Upper lobe of left lung (tissue), 6 donors: ENCODE results near the gene EPB41L1. TPM values are rescaled to one million over a fixed set of nuclear protein-coding genes. Genes with fewer than 3 reads are reported as not detected.
A peak's percentile ranks its signal among the peaks of the same experiment; 100 is the strongest.

Source experiments
- ATAC-seq, 2 donors: fragments of 200-7000 bp; cut with Tn5 transposase; one replicate each; pipeline ENCODE4 v1.9.1; 2022; ENCODE audit warnings: mild to moderate bottlenecking in 2 of 2, moderate library complexity in 2 of 2; ENCODE audit not compliant: low FRiP score in 2 of 2
- DNase-seq, 2 donors: peaks; one replicate each; pipeline ENCODE4 v3.0.0-alpha.2; 2019 to 2020
- H3K27ac ChIP-seq, 4 donors: fragments of 200-600 bp; sonication (generic); one replicate each; pipeline ENCODE4 v1.5.1; 2016 to 2019
- H3K27me3 ChIP-seq, 4 donors: fragments of 200-600 bp; sonication (generic); one replicate each; pipeline ENCODE4 v1.5.1; 2017 to 2019
- H3K36me3 ChIP-seq, 4 donors: fragments of 200-600 bp; sonication (generic); one replicate each; pipeline ENCODE4 v1.5.1; 2016 to 2019
- H3K4me1 ChIP-seq, 4 donors: fragments of 200-600 bp; sonication (generic); one replicate each; pipeline ENCODE4 v1.5.1; 2018 to 2019
- H3K4me3 ChIP-seq, 4 donors: fragments of 200-600 bp; sonication (generic); one replicate each; pipeline ENCODE4 v1.5.1; 2017 to 2019; ENCODE audit warnings: mild to moderate bottlenecking in 2 of 4, moderate library complexity in 1 of 4
- H3K9me3 ChIP-seq, 4 donors: fragments of 200-600 bp; sonication (generic); one replicate each; pipeline ENCODE4 v1.5.1; 2018 to 2019
- CTCF ChIP-seq, 6 experiments: fragments of 450-650 bp in 4 of 6; fragments of 200-600 bp in 2 of 6; sonication (generic) in 2 of 6; IDR thresholded peaks; one replicate each; pipeline ENCODE4 v1.5.1; 2016 to 2019; ENCODE audit warnings: antibody characterized with exemption in 6 of 6
- EP300 ChIP-seq, 4 donors: sonication (generic); formaldehyde crosslinking; IDR thresholded peaks; one replicate each; pipeline ENCODE4 v1.5.1; 2017; ENCODE audit warnings: antibody characterized with exemption in 4 of 4, control low read depth in 2 of 4
- POLR2A ChIP-seq, 4 donors: fragments of 450-650 bp; IDR thresholded peaks; one replicate each; pipeline ENCODE4 v1.5.1; 2016 to 2017; ENCODE audit warnings: antibody characterized with exemption in 4 of 4, mild to moderate bottlenecking in 2 of 4
- POLR2AphosphoS5 ChIP-seq, 2 donors: sonication (generic); formaldehyde crosslinking; IDR thresholded peaks; one replicate each; pipeline ENCODE4 v1.5.1; 2017; ENCODE audit warnings: antibody characterized with exemption in 2 of 2
- WGBS, 2 donors: methylation state at CpG; one replicate each; pipeline ENCODE4 v1.1.5; 2017 to 2018; 5-methylcytosine and 5-hydroxymethylcytosine counted together
- total RNA-seq, 6 donors: library from RNA; depleted of rRNA in 4 of 6; stranded (reverse); fragments of >200 nt in 4 of 6; gene quantifications; one replicate each; pipeline versions ENCODE4 v1.1.0 to v1.2.1, GENCODE V29; 2016 to 2021
- donor health status: DM: no; HTN: no; CAD: no; lungs with moderate emphysema.
- donor health status: DM: no; HTN: yes; CAD: no; lungs with severe emphysema.

Gene EPB41L1
- total RNA-seq, 6 donors from 2014 or later = 56.6 to 104 (median 79.2) TPM

GRCh38 chr20:36237477-36237876 is 82.9 kb downstream of the EPB41L1 start:
- H3K9me3 ChIP-seq = no peaks in the 10 kb centered on the region
- DNase-seq (no peak), ATAC-seq (no peak)
- TF ChIP-seq POLR2AphosphoS5 (IDR thresholded peaks at IDR 0.05) (no peak), CTCF (IDR thresholded peaks at IDR 0.05) (no peak), POLR2A (IDR thresholded peaks at IDR 0.05) (no peak), EP300 (IDR thresholded peaks at IDR 0.05) (no peak)
- peak overlapping the region in 1 of 4 donors; percentile 82 for H3K27ac ChIP-seq
- peak overlapping the region in 3 of 4 donors; percentile 63 to 95 (median 67) for H3K4me3 ChIP-seq
- H3K4me1 ChIP-seq = peaks cover 17 to 34% (median 25%) of the 10 kb centered on the region in 4 donors
- WGBS, 2 donors = 47 to 60% methylated on average over 5 of the region's 5 CpGs
- no peaks in the 10 kb centered on the region for H3K27me3 ChIP-seq
- H3K36me3 ChIP-seq = peaks cover 0 to 32% (median 21%) of the 10 kb centered on the region in 4 donors

- Histone ChIP-seq H3K4me1 (peaks cover 17 to 34% (median 25%) of the 10 kb centered on the region in 4 donors), H3K27me3 (no peaks in the 10 kb centered on the region), H3K9me3 (no peaks in the 10 kb centered on the region), H3K4me3 (no peak overlapping the region), H3K27ac (no peak overlapping the region), H3K36me3 (peaks cover 0 to 39% (median 23%) of the 10 kb centered on the region in 4 donors)
- DNase-seq = no peak
- no peak for ATAC-seq
- TF ChIP-seq CTCF (IDR thresholded peaks at IDR 0.05) (no peak), POLR2A (IDR thresholded peaks at IDR 0.05) (no peak), POLR2AphosphoS5 (IDR thresholded peaks at IDR 0.05) (no peak), EP300 (IDR thresholded peaks at IDR 0.05) (no peak)
- WGBS, 2 donors = 93 to 96% methylated on average over 3 of the region's 3 CpGs
Measured at GRCh38 chr20:36238153-36238552, 83.6 kb downstream of the EPB41L1 start.

GRCh38 chr20:36238760-36239159 is 84.2 kb downstream of the EPB41L1 start:
- H3K4me3 ChIP-seq = no peak overlapping the region
- H3K9me3 ChIP-seq = no peaks in the 10 kb centered on the region
- H3K27me3 ChIP-seq = no peaks in the 10 kb centered on the region
- peaks cover 0 to 45% (median 26%) of the 10 kb centered on the region in 4 donors for H3K36me3 ChIP-seq
- no peak for DNase-seq
- 57 to 70% methylated on average over 3 of the region's 3 CpGs for WGBS, 2 donors
- TF ChIP-seq CTCF (IDR thresholded peaks at IDR 0.05) = no peak
- ATAC-seq = no peak
- H3K4me1 ChIP-seq = peaks cover 17 to 34% (median 25%) of the 10 kb centered on the region in 4 donors
- no peak overlapping the region for H3K27ac ChIP-seq

- ATAC-seq = no peak
- no peak for TF ChIP-seq CTCF (IDR thresholded peaks at IDR 0.05)
- no peak for TF ChIP-seq POLR2AphosphoS5 (IDR thresholded peaks at IDR 0.05)
- no peak for TF ChIP-seq POLR2A (IDR thresholded peaks at IDR 0.05)
- no peak for TF ChIP-seq EP300 (IDR thresholded peaks at IDR 0.05)
- H3K4me3 ChIP-seq = no peak overlapping the region
- no peak overlapping the region for H3K27ac ChIP-seq
- no peaks in the 10 kb centered on the region for H3K27me3 ChIP-seq
- peaks cover 9 to 58% (median 38%) of the 10 kb centered on the region in 4 donors for H3K36me3 ChIP-seq
- no peak for DNase-seq
- WGBS, 2 donors = 92% methylated on average over 12 of the region's 12 CpGs; no CpG with 5 or more reads in 1 of the 2 donors
- no peaks in the 10 kb centered on the region for H3K9me3 ChIP-seq
- peaks cover 17 to 34% (median 25%) of the 10 kb centered on the region in 4 donors for H3K4me1 ChIP-seq
Measured at GRCh38 chr20:36240076-36240475, 85.5 kb downstream of the EPB41L1 start.

GRCh38 chr20:36241678-36242077 is 87.1 kb downstream of the EPB41L1 start:
- peaks cover 15 to 26% (median 20%) of the 10 kb centered on the region in 4 donors for H3K4me1 ChIP-seq
- no peak overlapping the region for H3K27ac ChIP-seq
- no peak for ATAC-seq
- no peaks in the 10 kb centered on the region for H3K9me3 ChIP-seq
- no peaks in the 10 kb centered on the region for H3K27me3 ChIP-seq
- TF ChIP-seq POLR2A (IDR thresholded peaks at IDR 0.05) (no peak), POLR2AphosphoS5 (IDR thresholded peaks at IDR 0.05) (no peak), CTCF (IDR thresholded peaks at IDR 0.05) (no peak), EP300 (IDR thresholded peaks at IDR 0.05) (no peak)
- no peak for DNase-seq
- peaks cover 24 to 74% (median 53%) of the 10 kb centered on the region in 4 donors for H3K36me3 ChIP-seq
- WGBS, 2 donors = 92 to 96% methylated on average over 4 of the region's 4 CpGs
- no peak overlapping the region for H3K4me3 ChIP-seq
